Stimulated activated naive CD8-positive, alpha-beta T cell treated with anti-CD3 and anti-CD28 coated beads, Interleukin-15, Interleukin-2, amounts not matched to agents 100 U/mL and 50 U/mL, for 24 hours (primary cell): ENCODE results near the gene SLC5A3.

Experiments
- ATAC-seq: fragments of 150-1000 bp; cut with Tn5 transposase; one replicate; pipeline ENCODE4 v1.10.0; 2021
- DNase-seq: peaks from one replicate; pipeline ENCODE4 v3.0.0; 2021

The SLC5A3 gene

DNA sequence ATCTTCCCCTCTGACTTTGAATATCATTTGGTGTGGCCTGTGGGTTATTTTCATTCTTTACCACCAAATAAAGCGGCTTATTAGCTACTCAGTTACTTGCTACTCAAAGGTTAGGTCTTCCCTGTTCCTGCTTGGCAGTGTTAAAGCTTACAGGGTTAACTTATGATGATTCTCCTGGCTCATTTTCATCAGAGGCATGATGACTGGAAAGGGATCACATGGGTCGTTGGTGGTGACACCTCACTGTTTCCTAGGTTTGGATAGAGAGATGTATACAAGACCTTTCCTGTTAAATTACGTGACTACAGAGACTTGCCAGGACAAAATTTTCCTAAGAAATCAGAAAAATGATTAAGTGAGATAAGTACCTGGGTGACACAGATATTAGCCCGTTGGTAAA, 27.4 kb downstream of the SLC5A3 start:
- ATAC-seq (peak; percentile 52), DNase-seq (no peak)

DNA sequence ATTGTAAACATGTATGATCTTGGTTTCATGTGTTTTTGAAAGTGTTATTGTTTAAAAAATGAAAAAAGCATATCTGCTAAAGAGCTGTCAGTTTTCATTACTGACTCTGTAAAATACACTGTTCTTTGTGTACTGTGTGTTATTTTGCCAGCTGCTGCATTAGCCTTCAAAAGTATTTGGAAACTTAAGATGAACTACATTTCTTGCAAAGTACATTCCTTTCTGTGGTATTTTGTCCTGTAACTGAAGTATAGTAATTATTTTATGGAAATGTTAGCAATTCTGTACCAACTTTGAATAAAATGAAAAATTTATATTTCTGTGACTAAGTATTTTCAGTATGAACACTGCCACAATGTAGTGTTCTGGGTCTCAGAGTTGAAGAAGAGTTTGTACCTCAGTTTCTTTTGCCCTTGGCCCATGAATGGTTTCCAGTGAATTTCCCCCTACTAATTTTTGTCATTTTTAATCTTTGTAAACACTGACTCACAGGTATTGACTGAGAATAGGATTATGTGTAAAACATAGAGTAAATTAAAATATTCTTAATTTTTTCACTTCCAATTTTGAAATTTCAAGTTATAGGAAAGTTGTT, 32.7 kb downstream of the SLC5A3 start:
- no peak for ATAC-seq
- no peak for DNase-seq

DNA sequence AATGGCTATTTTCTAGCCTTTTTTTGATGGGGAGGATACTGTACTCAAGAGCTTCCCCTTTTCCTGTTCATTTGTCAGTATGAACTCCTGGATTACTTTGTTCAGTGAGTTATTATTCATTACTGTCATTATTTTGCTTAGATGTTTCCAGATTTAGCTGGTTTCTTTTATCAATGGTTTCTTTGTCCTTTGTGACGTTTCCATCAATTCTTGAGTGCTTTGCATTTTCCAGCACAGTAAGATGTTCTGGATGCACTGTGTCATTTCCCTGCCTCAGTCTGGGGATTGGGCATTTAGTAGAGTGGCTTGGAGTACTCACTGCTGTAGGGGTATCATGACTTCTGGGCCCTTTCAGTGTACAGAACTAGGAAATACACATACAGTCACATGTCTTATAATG, 34.2 kb downstream of the SLC5A3 start:
- ATAC-seq: no peak
- DNase-seq: no peak

DNA sequence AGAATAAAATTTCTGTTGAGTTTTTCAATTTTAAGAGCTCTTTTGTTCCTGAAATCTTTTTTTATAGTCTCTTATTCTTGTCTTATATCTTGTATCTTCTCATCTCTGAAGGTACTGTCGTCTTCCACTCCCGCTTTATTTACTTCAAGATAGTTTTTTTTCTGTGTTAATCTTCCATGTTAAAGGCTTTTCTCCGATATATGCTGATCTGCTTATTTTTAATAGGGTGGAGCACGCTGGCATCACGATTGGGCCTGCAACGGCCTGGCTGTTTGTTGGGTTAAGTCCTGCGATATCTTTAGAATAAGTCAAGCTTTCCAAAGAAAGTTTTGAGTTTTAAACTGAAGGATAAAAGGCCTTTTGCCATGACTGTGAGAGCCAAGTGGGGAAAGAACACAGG, 35.7 kb downstream of the SLC5A3 start:
- ATAC-seq (no peak), DNase-seq (no peak)

DNA sequence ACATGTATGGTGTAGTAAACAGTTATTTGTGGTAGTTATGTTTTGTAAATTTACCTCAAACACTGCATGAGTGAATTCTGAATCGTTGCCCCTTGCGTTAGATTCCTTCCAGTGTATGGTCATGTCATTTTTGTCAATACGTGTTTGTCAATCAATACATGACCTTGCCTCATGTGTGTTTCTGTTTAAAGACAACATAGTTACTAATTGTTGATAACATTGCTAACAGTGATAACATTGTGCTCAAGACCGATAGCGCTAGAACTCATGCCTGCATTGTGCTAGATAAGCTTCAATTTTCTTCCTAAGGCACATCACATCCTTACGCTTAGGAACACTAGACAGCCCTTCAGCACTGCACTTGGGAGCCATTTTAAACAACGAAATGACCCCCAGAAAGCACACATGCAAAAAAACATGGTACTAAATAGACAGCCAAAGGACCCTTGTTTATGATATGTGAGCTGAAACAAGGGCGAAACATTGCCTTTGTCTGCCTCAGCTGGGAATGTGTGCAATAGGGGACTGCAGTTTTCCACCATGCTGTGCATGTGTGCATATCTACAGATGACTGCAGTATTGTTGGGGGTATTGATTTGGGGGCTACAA, 37.3 kb downstream of the SLC5A3 start:
- no peak for ATAC-seq
- DNase-seq: no peak

DNA sequence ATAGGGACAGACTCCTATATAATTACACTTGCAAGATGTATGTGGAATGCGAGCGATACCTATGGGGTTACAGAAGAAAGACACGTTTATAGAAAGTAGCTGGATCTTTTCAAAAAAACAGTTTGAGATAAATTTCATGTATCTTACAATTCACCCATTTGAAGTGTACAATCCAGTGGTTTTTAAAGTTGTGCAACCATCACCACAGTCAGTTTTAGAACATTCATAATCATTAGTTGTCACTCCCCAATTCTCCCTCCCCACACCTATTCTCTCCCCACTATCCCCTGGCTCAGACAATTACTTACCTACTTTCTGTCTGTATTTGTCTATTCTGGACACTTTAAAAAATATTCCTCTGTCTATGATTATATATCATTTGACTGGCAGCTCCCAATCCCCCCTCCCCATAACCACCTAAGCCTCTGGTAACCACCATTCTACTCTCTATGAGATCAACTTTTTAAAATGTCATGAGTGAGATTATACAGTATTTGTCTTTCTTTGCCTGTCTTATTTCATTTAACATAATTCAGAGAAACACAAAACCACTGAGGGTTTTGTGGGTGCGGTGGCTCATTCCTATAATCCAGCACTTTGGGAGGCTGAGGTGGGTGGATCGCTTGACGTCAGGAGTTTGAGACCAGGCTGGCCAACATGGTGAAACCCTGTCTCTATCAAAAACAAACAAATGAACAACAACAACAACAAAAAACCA, 39.1 kb downstream of the SLC5A3 start:
- ATAC-seq: peak; percentile 46
- no peak for DNase-seq

DNA sequence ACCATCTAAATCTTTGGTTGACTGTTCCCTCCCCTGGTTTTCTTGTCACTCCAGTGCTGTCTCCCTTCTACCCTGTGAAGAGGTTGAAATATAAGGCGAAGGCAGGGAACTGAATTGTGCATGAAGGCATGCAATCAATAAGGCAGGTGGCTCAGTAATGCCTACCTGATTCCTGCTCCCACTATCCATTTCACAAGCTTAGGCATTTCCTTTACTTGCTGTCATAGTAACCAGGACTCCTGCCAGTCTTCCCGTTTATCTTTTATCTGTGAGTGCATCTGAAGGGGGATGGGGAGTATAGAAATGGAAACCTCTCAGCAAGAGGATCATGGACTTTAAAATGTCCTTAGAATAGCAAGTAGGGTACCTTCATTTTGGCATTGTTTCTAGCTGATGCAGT, 40.5 kb downstream of the SLC5A3 start:
- no peak for DNase-seq
- no peak for ATAC-seq

DNA sequence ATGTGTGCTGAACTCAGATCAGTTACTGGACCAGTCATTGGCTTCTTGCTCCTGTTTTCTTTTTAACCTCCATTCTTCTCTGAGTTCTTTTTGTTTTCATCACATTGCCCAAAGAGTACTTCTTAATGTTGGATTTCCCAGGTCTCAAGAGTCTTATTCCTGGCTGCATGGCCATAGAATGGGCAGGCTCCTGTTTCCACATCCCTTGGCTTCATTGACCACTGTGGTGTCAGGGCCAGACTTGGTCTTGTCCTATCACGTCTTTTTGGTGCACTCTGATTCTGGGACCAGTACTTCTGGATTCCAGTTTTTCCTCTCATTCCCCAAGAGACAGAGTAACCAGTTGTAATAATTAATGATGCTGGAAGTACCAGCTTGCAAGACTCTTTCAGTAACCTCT, 41.8 kb downstream of the SLC5A3 start:
- DNase-seq (no peak), ATAC-seq (no peak)

DNA sequence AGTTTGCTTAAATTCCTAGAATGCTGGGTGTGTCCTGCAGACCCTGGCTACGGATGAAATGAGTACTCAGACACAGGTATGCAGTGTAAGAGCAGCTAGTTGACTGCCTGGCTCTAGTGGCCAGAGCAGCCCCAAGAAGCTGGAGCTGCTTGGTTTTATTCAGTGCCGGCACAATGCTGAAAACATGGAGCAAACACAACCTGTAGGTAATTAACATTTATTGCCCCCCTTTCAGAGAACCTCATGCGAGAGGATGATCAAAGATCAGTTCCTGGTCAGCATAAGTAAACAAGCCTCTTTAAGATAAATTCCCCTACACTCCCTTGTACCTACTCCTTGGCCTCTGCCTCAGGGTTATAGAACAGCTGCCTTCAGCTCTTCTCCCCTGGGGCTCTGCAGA, 43.2 kb downstream of the SLC5A3 start:
- no peak for ATAC-seq
- DNase-seq: no peak

DNA sequence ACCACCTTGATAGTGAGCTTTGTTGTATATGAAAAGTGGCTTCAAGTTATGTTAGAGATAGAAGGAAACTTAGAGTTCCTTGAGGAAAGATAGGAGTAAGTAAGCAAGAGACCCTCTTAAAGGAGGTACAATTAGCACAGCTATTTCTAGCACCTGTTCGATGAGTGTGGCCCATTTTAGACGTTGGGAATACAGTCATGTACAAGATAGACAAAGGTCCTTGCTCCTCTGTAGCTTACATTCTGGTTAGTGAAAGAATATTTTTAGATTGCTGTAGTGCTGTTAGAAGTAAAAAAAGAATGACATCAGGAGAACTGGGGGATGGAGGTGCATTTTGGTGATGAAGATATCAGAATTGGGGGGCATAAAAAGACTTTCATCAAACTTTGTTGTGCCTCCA, 47.5 kb downstream of the SLC5A3 start:
- ATAC-seq (no peak), DNase-seq (no peak)

DNA sequence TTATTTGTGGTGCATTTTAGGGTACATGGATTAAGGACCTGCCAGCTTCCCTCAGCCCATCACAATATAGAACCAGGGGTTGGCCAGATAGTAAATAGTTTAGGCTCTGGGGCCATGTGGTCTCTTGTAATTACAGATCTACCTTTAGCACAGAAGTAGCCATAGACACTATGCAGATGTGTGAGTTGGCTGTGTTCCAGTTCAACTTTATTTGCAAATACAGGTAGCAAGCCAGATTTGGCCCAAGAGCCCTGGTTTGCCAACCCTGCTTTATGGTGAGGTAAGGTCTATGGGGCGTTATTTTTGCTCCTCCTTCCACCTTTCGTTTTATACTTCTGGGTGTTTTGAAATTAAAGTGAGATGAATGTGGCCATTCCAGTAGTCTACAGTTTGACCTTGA, 48.7 kb downstream of the SLC5A3 start:
- no peak for DNase-seq
- ATAC-seq: no peak
